Sigmoid colon (tissue), 7 donors: Measurements from ENCODE around the gene LRRC28. TPM values are rescaled to one million over a fixed set of nuclear protein-coding genes. Genes with fewer than 3 reads are reported as not detected.

Source experiments
- DNase-seq: peaks from one replicate; pipeline ENCODE4 v3.0.0-alpha.2; 2019
- H3K27ac ChIP-seq, 4 donors: fragments of 200-600 bp; sonication (generic); one replicate each; pipeline ENCODE4 v1.5.1; 2016 to 2019; ENCODE audit warnings: mild to moderate bottlenecking in 1 of 4
- H3K27me3 ChIP-seq, 3 donors: fragments of 200-600 bp; sonication (generic); one replicate each; pipeline ENCODE4 v1.5.1; 2019; ENCODE audit warnings: mild to moderate bottlenecking in 1 of 3
- H3K36me3 ChIP-seq, 4 donors: fragments of 200-600 bp; sonication (generic); one replicate each; pipeline ENCODE4 v1.5.1; 2016 to 2019
- H3K4me1 ChIP-seq, 4 donors: fragments of 200-600 bp; sonication (generic); one replicate each; pipeline ENCODE4 v1.5.1; 2017 to 2019
- H3K4me3 ChIP-seq, 4 donors: fragments of 200-600 bp; sonication (generic); one replicate each; pipeline ENCODE4 v1.5.1; 2017 to 2019; ENCODE audit warnings: mild to moderate bottlenecking in 2 of 4, moderate library complexity in 1 of 4
- H3K9me3 ChIP-seq, 4 donors: fragments of 200-600 bp in 3 of 4; sonication (generic) in 3 of 4; one replicate each; pipeline versions ENCODE4 v1.5.1 to v1.6.1; 2013 to 2019
- CTCF ChIP-seq, 4 experiments: fragments of 450-650 bp in 3 of 4; fragments of 200-600 bp in 1 of 4; IDR thresholded peaks; one replicate each; pipeline ENCODE4 v1.5.1; 2016 to 2019; ENCODE audit warnings: antibody characterized with exemption in 4 of 4, mild to moderate bottlenecking in 3 of 4, moderate library complexity in 2 of 4
- EP300 ChIP-seq, 4 donors: sonication (generic); formaldehyde crosslinking; IDR thresholded peaks; one replicate each; pipeline ENCODE4 v1.6.1; 2017; ENCODE audit warnings: antibody characterized with exemption in 4 of 4
- POLR2A ChIP-seq, 2 donors: fragments of 450-650 bp; IDR thresholded peaks; one replicate each; pipeline ENCODE4 v1.6.1; 2016; ENCODE audit warnings: antibody characterized with exemption in 2 of 2, mild to moderate bottlenecking in 2 of 2, moderate library complexity in 2 of 2
- POLR2AphosphoS5 ChIP-seq, 4 donors: sonication (generic); formaldehyde crosslinking; IDR thresholded peaks; one replicate each; pipeline ENCODE4 v1.6.1; 2017; ENCODE audit warnings: antibody characterized with exemption in 4 of 4
- WGBS, 2 donors: extraction: QIAGEN DNeasy Blood & Tissue Kit; methylation state at CpG; one replicate each; pipeline ENCODE4 v1.1.7; 2013; 5-methylcytosine and 5-hydroxymethylcytosine counted together
- intact Hi-C: fragments of 100-400 bp; cut with DNase I; formaldehyde crosslinking; loops from one replicate; pipeline ENCODE4 v1.15.1; 2023
- polyA plus RNA-seq, 3 donors: library from polyadenylated mRNA; stranded (reverse); fragments of 200-250 nt; gene quantifications; one replicate each; pipeline ENCODE4 v1.2.3, GENCODE V29; 2013
- total RNA-seq, 4 donors: library from RNA; depleted of rRNA; stranded (reverse); fragments of >200 nt; gene quantifications; one replicate each; pipeline ENCODE4 v1.1.0, GENCODE V29; 2016
- donor health status: healthy with polysubstance abuse.
- donor health status: Bipolar disorder and iron deficiency.
- donor health status: healthy.

LRRC28 gene
- total and polyA plus RNA-seq, 7 donors, result 13.6 to 52.3 (median 24.4) TPM

DNA sequence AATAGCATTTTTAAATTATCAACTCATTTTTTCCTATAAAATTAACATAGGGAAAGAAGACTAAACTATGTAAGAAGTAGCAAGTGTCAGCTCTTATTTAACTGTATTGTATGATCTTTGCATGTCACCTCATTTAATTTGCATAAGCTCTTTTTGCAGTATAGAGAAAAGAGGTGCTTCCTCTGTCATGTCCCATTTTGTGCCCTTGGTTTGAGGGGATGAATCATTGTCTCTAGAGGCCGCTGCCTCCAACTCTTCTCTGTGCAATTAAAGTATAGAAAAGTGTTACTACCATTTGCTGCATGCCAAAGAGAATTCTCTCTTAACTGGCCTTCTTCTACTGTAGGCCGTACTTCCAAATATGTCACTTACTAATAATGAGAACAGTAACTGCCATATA lies 93.4 kb downstream of the LRRC28 start:
- TF ChIP-seq POLR2AphosphoS5 (IDR thresholded peaks at IDR 0.05) (no peak), EP300 (IDR thresholded peaks at IDR 0.05) (no peak), POLR2A (IDR thresholded peaks at IDR 0.05) (no peak), CTCF (IDR thresholded peaks at IDR 0.05) (no peak)
- H3K9me3 ChIP-seq, result no peaks in the 10 kb centered on the region
- DNase-seq, result no peak
- no peak overlapping the region for H3K27ac ChIP-seq
- 94 to 96% methylated on average over 2 of the region's 2 CpGs for WGBS, 2 donors
- no peaks in the 10 kb centered on the region for H3K36me3 ChIP-seq
- no peaks in the 10 kb centered on the region for H3K27me3 ChIP-seq
- H3K4me1 ChIP-seq, result peaks cover 0 to 7% (median 0%) of the 10 kb centered on the region in 4 donors
- H3K4me3 ChIP-seq, result no peak overlapping the region
- intact Hi-C loops, result loop anchor here (5.0 kb wide), 1 partner anchor 363 kb away; no protein-coding TSS in a partner anchor

DNA sequence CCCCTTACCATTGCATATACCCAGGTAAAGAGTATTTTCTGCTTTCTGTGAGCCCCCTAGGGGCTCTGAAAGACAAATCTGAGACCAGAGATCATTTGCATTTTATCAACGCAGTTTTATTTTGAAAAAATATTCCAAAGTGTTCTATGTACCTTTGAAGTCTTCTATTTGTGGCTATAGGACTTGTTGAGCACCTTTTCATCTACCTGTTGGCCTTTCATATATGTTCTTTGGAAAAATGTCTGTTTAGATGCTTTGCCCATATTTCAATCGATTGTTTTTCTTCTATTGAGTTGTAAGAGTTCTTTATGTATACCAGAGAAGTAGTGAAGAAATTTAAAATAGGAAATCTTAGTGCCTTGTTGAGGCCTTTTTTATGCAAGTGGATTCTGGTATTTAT lies 94.0 kb downstream of the LRRC28 start:
- no peak for DNase-seq
- TF ChIP-seq POLR2AphosphoS5 (IDR thresholded peaks at IDR 0.05) (no peak), EP300 (IDR thresholded peaks at IDR 0.05) (no peak), POLR2A (IDR thresholded peaks at IDR 0.05) (no peak), CTCF (IDR thresholded peaks at IDR 0.05) (no peak)
- Histone ChIP-seq H3K36me3 (no peaks in the 10 kb centered on the region), H3K4me3 (no peak overlapping the region), H3K27me3 (no peaks in the 10 kb centered on the region), H3K9me3 (no peaks in the 10 kb centered on the region), H3K27ac (no peak overlapping the region), H3K4me1 (peaks cover 0 to 7% (median 0%) of the 10 kb centered on the region in 4 donors)
- intact Hi-C loops, result no loop called here
- 92 to 95% methylated on average over 2 of the region's 2 CpGs for WGBS, 2 donors

GRCh38 chr15:99345832-99346462 lies 94.7 kb downstream of the LRRC28 start:
- no peak overlapping the region for H3K4me3 ChIP-seq
- no peak for DNase-seq
- intact Hi-C loops, result no loop called here
- no peak overlapping the region for H3K27ac ChIP-seq
- no peak for TF ChIP-seq POLR2A (IDR thresholded peaks at IDR 0.05)
- no peak for TF ChIP-seq EP300 (IDR thresholded peaks at IDR 0.05)
- no peak for TF ChIP-seq CTCF (IDR thresholded peaks at IDR 0.05)
- TF ChIP-seq POLR2AphosphoS5 (IDR thresholded peaks at IDR 0.05), result no peak
- WGBS, 2 donors, result 82 to 98% methylated on average over 3 of the region's 3 CpGs
- no peaks in the 10 kb centered on the region for H3K9me3 ChIP-seq
- no peaks in the 10 kb centered on the region for H3K27me3 ChIP-seq
- H3K4me1 ChIP-seq, result peaks cover 0 to 7% (median 0%) of the 10 kb centered on the region in 4 donors
- no peaks in the 10 kb centered on the region for H3K36me3 ChIP-seq

DNA sequence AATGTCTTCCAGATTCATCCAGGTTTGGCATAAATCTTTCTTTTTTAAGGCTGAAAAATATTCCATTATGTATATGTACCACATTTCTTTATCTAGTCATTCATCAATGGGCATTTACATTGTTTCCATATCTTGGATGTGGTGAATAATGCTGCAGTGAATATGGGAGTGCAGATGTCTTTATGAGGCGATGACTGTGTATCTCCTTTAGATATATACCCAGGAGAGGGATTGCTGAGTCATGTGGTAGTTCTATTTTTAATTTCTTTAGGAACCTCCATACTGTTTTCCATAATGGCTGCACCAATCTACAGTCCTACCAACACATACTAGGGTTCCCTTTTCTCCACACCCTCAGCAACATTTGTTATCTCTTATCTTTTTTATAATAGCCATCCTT lies 96.3 kb downstream of the LRRC28 start:
- WGBS, 2 donors, result 95 to 100% methylated on average over 1 of the region's 1 CpG
- no peak overlapping the region for H3K27ac ChIP-seq
- peaks cover 0 to 7% (median 0%) of the 10 kb centered on the region in 4 donors for H3K4me1 ChIP-seq
- no peak overlapping the region for H3K4me3 ChIP-seq
- TF ChIP-seq POLR2AphosphoS5 (IDR thresholded peaks at IDR 0.05), result no peak
- TF ChIP-seq CTCF (IDR thresholded peaks at IDR 0.05), result no peak
- TF ChIP-seq EP300 (IDR thresholded peaks at IDR 0.05), result no peak
- no peak for TF ChIP-seq POLR2A (IDR thresholded peaks at IDR 0.05)
- H3K9me3 ChIP-seq, result no peaks in the 10 kb centered on the region
- no peaks in the 10 kb centered on the region for H3K27me3 ChIP-seq
- H3K36me3 ChIP-seq, result peaks cover 0 to under 1% (median 0%) of the 10 kb centered on the region in 4 donors
- DNase-seq, result no peak
- intact Hi-C loops, result no loop called here

- intact Hi-C loops, result no loop called here
- WGBS, 2 donors, result 93 to 97% methylated on average over 3 of the region's 3 CpGs
- Histone ChIP-seq H3K9me3 (no peaks in the 10 kb centered on the region), H3K27me3 (no peaks in the 10 kb centered on the region), H3K4me1 (peaks cover 0 to 7% (median 0%) of the 10 kb centered on the region in 4 donors), H3K27ac (no peak overlapping the region), H3K36me3 (peaks cover 0 to 9% (median 0%) of the 10 kb centered on the region in 4 donors), H3K4me3 (no peak overlapping the region)
- no peak for DNase-seq
- TF ChIP-seq CTCF (IDR thresholded peaks at IDR 0.05) (no peak), POLR2A (IDR thresholded peaks at IDR 0.05) (no peak), EP300 (IDR thresholded peaks at IDR 0.05) (no peak), POLR2AphosphoS5 (IDR thresholded peaks at IDR 0.05) (no peak)
These were observed 97.1 kb downstream of the LRRC28 start for GRCh38 chr15:99348412-99348811.
